Ishikawa (cell line): Measurements from ENCODE around the gene PRUNE2.

ENCODE experiments used
- CEBPB ChIP-seq: IDR thresholded peaks from 2 replicates; pipeline ENCODE4 v1.6.1; 2012
- CREB1 ChIP-seq: IDR thresholded peaks from 2 replicates; pipeline ENCODE4 v1.6.1; 2012; ENCODE audit warnings: low read depth
- EGR1 ChIP-seq: IDR thresholded peaks from 2 replicates; pipeline ENCODE4 v1.6.1; 2012
- EP300 ChIP-seq: IDR thresholded peaks from 2 replicates; pipeline ENCODE4 v1.6.1; 2012; ENCODE audit warnings: borderline replicate concordance
- FOXM1 ChIP-seq: IDR thresholded peaks from 2 replicates; pipeline ENCODE4 v1.6.1; 2012; ENCODE audit warnings: low read depth, borderline replicate concordance
- NFIC ChIP-seq: IDR thresholded peaks from 2 replicates; pipeline ENCODE4 v1.6.1; 2012
- RAD21 ChIP-seq: IDR thresholded peaks from 2 replicates; pipeline ENCODE4 v1.6.1; 2012; ENCODE audit warnings: low read depth
- TAF1 ChIP-seq: IDR thresholded peaks from 2 replicates; pipeline ENCODE4 v1.6.1; 2012; ENCODE audit warnings: low read depth, mild to moderate bottlenecking
- TCF12 ChIP-seq: IDR thresholded peaks from 2 replicates; pipeline ENCODE4 v1.6.1; 2012; ENCODE audit warnings: low read depth
- TEAD4 ChIP-seq: IDR thresholded peaks from 2 replicates; pipeline ENCODE4 v1.6.1; 2012
- YY1 ChIP-seq: IDR thresholded peaks from 2 replicates; pipeline ENCODE4 v1.6.1; 2012; ENCODE audit warnings: low read depth
- ZBTB7A ChIP-seq: IDR thresholded peaks from 2 replicates; pipeline ENCODE4 v1.6.1; 2012; ENCODE audit warnings: low read depth
- TF ChIP-seq, protein P1 (sequence below): IDR thresholded peaks from 2 replicates; pipeline ENCODE4 v1.6.1; 2012
- TF ChIP-seq, protein P2 (sequence below): IDR thresholded peaks from 2 replicates; pipeline ENCODE4 v1.6.1; 2012; ENCODE audit warnings: low read depth, mild to moderate bottlenecking
- TF ChIP-seq, protein P3 (sequence below): IDR thresholded peaks from 2 replicates; pipeline ENCODE4 v1.6.1; 2012

Gene PRUNE2

DNA sequence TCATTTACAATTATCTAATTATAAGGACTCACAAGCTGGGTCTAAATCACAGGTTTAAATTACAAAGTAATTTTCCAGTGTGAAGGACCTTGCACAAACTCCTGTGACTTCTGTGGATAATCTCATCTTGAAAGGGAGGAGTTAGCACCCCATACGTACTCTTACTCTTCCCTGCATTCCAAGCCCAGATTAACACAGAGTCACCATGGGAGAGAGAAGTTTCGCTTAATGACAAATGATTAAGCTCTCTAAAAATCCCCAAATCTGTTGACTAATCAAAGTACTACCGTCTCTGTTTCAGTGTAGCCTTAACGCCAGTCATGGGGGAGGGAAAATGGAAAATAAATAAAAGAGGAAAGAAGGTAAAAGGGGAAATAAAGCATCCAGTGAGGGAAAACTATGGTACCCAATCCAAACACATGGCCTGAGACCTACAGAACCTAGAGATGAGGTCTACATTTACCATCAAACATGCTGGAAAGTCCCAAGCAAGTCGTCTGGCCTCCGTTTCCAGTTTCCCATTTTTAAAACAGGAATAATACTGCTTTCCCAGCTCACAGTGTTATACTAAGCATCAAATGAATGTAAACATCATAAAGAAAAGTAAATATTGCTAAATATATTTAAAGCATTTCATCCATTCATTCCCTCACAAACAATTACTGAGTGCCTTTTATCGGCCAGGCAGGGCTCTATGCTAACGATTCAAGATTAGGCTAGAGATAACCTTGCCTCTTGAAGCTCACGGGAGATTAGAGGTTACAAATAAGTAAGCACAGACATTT lies 78.4 kb downstream of the PRUNE2 start:
- TF ChIP-seq, protein P1, sequence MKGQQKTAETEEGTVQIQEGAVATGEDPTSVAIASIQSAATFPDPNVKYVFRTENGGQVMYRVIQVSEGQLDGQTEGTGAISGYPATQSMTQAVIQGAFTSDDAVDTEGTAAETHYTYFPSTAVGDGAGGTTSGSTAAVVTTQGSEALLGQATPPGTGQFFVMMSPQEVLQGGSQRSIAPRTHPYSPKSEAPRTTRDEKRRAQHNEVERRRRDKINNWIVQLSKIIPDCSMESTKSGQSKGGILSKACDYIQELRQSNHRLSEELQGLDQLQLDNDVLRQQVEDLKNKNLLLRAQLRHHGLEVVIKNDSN = no peak
- TF ChIP-seq RAD21 (no peak), ZBTB7A (no peak), EP300 (no peak), YY1 (no peak), TEAD4 (no peak), CEBPB (no peak), EGR1 (no peak), TAF1 (no peak), FOXM1 (no peak), TCF12 (no peak), NFIC (no peak), CREB1 (no peak)
- TF ChIP-seq, protein P2, sequence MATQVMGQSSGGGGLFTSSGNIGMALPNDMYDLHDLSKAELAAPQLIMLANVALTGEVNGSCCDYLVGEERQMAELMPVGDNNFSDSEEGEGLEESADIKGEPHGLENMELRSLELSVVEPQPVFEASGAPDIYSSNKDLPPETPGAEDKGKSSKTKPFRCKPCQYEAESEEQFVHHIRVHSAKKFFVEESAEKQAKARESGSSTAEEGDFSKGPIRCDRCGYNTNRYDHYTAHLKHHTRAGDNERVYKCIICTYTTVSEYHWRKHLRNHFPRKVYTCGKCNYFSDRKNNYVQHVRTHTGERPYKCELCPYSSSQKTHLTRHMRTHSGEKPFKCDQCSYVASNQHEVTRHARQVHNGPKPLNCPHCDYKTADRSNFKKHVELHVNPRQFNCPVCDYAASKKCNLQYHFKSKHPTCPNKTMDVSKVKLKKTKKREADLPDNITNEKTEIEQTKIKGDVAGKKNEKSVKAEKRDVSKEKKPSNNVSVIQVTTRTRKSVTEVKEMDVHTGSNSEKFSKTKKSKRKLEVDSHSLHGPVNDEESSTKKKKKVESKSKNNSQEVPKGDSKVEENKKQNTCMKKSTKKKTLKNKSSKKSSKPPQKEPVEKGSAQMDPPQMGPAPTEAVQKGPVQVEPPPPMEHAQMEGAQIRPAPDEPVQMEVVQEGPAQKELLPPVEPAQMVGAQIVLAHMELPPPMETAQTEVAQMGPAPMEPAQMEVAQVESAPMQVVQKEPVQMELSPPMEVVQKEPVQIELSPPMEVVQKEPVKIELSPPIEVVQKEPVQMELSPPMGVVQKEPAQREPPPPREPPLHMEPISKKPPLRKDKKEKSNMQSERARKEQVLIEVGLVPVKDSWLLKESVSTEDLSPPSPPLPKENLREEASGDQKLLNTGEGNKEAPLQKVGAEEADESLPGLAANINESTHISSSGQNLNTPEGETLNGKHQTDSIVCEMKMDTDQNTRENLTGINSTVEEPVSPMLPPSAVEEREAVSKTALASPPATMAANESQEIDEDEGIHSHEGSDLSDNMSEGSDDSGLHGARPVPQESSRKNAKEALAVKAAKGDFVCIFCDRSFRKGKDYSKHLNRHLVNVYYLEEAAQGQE = no peak
- TF ChIP-seq, protein P3, sequence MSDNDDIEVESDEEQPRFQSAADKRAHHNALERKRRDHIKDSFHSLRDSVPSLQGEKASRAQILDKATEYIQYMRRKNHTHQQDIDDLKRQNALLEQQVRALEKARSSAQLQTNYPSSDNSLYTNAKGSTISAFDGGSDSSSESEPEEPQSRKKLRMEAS = no peak

DNA sequence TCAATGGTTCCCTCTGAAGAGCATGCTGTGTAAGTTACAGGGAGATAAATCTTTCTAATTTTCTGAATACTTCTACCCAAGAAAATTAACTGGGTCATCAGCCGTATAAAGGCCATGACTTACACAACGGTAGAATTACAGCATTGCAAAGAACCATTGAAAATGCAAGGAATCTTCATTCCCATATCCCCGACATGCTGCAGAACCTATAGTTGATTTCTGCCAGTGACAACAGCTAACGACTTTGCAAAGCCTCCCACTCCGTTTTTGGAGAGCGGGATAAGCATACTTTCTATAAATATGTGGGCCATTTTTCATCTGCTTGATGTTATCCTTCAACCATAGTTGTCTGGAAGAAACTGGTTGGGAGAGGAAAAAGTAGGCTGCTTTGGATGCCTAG lies 85.5 kb downstream of the PRUNE2 start:
- no peak for TF ChIP-seq TAF1
- TF ChIP-seq EP300 = no peak
- TF ChIP-seq, protein P2 = no peak
- TF ChIP-seq RAD21 = no peak
- no peak for TF ChIP-seq NFIC
- TF ChIP-seq YY1 = no peak
- no peak for TF ChIP-seq TEAD4
- TF ChIP-seq CEBPB = no peak

DNA sequence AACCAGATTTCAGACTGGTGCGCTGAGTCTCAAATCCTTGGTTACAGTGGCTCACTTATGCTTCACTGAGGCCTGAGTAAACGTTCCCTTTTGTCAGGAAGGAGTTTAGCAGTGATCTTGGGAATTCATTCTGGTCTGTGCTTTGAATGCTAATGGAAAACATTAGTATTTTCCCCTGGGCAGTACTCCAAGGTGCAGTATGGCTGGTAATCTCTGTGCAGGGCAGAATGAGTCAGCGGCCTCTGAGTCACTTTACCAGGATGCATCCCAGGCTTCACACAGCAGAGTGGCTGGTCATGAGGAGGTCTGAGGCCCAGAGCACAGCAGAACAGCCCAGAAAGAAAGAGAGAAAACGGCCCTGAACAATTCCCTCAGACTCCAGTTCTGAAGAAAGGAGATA lies 87.6 kb downstream of the PRUNE2 start:
- TF ChIP-seq FOXM1 = no peak
- TF ChIP-seq EGR1 = no peak
- TF ChIP-seq, protein P2 = no peak
- no peak for TF ChIP-seq ZBTB7A
- no peak for TF ChIP-seq TAF1
- TF ChIP-seq, protein P1 = no peak

DNA sequence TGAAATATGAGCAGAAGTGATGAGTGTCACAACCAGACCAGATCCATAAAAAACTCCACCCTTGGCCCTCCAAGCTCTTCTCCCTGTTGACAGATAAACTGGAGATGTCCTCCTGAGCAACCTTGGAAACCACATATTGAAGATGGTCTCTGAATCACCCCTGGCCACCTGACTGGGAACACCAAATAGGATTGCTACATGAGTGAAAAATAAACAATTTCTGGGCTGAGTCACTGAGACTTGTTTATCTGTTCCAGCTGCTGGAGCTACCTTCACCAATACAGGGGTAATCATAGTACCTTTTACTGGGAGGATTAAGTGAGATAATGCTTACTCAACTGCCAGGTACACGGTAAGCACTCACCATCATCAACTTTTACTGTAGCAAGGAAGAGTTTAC lies 88.4 kb downstream of the PRUNE2 start:
- TF ChIP-seq, protein P2 = no peak
- TF ChIP-seq, protein P3 = no peak
- TF ChIP-seq TAF1 (no peak), EP300 (no peak), FOXM1 (no peak), TEAD4 (no peak), NFIC (no peak), EGR1 (no peak), ZBTB7A (no peak), CEBPB (no peak), CREB1 (no peak), YY1 (no peak), TCF12 (no peak), RAD21 (no peak)
- TF ChIP-seq, protein P1 = no peak
